ENCODE data around the gene CYP26B1.

GRCh38 chr2:72139874-72140620, 7.6 kb downstream of the CYP26B1 start:
- TF ChIP-seq MAX (IDR thresholded peaks at IDR 0.05) (no peak), USF1 (IDR thresholded peaks at IDR 0.05) (no peak), YY1 (IDR thresholded peaks at IDR 0.05; ENCODE audit: low read depth) (no peak), EGR1 (IDR thresholded peaks at IDR 0.05) (no peak), TEAD4 (IDR thresholded peaks at IDR 0.05) (no peak), REST (IDR thresholded peaks at IDR 0.05; ENCODE audit: low read depth) (no peak), CEBPB (IDR thresholded peaks at IDR 0.05) (no peak), TAF1 (IDR thresholded peaks at IDR 0.05; ENCODE audit: low read depth) (no peak), FOXM1 (IDR thresholded peaks at IDR 0.05; ENCODE audit: borderline replicate concordance, low read depth) (no peak), CREB1 (IDR thresholded peaks at IDR 0.05; ENCODE audit: low read depth) (no peak), NFIC (IDR thresholded peaks at IDR 0.05) (no peak), EP300 (IDR thresholded peaks at IDR 0.05; ENCODE audit: borderline replicate concordance) (no peak), RAD21 (IDR thresholded peaks at IDR 0.05; ENCODE audit: low read depth) (no peak), ZBTB7A (IDR thresholded peaks at IDR 0.05; ENCODE audit: low read depth) (no peak)
